Muscle of arm (tissue), 12 donors: ENCODE results near the gene MTREX. TPM values are rescaled to one million over a fixed set of nuclear protein-coding genes. Genes with fewer than 3 reads are reported as not detected.
A peak's percentile ranks its signal among the peaks of the same experiment; 100 is the strongest.

Source experiments
- DNase-seq: peaks from one replicate; pipeline ENCODE4 v3.0.0-alpha.2; 2013
- polyA plus RNA-seq, 12 donors: library from polyadenylated mRNA; unstranded; fragments of 120-200 nt; gene quantifications; one replicate each; pipeline ENCODE4 v1.2.1, GENCODE V29; 2013; ENCODE audit not compliant: insufficient read length in 12 of 12

Gene MTREX
- polyA plus RNA-seq, 12 donors, result 29.8 to 82.3 (median 70.5) TPM; not detected in 1

DNA sequence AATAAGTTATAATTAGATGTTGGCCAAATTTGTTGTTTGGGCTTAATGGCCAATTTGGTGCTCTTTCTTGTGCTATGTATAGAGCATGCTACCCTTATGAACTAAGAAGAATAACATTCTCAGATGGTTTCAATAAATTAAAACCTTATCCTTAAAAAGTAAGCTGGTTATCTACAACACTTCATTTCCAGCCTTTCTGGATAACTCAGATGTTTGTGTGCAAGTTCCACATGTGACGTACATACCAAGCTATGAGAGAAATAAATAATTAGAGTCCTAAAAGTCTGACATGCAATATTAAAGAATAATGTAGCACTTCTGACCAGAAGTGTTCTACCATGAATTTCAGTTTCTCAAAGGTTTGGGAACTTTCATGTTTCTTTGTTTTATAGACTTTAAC, 11.7 kb downstream of the MTREX start:
- no peak for DNase-seq

DNA sequence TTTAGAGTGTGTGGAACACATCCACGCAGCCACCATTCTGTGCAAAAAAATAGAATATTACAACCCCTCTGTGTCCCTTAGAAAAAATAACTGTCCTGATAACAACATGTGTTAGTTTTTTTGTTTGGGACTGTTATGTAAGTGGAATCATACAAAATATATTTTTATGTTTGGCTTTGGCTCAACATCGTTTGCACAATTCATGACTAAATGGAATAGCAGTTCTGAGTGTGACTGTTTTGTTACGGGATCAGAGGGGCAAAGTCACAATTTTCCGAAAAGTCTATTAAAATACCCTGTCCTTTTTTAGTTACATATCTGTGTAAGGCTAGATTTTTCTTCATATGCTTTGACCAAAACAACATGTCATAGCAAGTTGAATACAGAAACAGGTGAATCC, 12.8 kb downstream of the MTREX start:
- DNase-seq, result no peak

DNA sequence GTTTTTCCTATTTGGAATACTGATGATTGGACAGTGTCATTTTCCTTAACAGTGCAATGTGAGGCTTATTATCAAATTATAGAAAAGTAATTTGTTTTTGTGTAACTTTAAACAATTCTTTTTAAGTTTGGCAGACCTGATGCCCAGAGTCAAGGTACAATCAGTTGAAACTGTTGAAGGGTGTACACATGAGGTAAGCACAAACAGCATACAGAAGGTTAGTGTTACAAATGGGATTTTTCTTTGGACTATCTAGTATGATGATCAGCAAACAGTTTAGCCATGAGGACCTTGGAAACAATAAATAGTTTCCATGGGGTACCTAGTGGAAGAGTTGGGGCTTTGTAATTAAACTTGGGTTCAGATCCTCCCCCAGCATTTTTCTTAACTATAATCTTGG, 16.2 kb downstream of the MTREX start:
- no peak for DNase-seq

DNA sequence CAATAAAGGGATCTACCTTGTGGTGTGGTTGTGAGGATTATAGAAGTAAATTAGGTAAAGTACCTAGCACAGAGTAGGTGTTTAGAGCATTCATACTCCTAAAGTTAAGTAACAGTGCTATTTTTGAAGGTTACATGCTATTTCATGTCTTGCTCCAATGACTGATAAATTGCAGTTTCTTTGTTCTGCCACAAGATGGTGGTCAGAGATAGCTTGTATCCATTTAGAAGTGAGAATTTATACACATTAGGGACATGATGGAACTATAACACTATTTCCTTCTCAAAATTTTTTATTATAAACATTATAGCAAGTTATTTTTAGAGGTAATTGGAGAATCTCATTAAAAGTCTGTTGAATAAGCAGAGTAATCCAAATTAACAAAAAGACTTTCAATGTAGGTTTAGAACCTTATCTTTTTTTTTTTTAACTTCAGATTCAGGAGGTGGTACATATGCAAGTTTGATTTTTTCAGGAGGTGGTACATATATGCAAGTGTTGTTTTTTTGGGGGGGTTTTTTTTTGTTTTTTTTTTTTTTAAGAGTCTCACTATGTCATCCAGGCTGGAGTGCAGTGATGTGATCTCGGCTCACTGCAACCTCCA, 17.1 kb downstream of the MTREX start:
- DNase-seq, result peak; percentile 33

DNA sequence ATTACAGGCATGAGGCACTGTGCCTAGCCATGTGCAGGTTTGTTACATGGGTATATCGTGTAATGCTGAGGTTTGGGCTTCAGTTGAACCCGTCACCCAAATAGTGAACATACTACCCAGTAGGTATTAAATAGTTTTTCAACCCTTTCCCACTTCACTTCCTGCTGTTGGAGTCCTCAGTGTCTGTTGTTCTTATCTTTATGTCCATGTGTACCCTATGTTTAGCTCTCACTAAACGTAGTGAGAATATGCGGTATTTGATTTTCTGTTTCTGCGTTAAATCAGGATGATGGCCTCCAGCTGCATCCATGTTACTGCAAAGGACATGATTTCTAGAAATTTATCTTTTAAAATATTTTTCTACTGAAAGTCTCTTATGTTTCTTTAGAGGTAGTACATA, 17.8 kb downstream of the MTREX start:
- no peak for DNase-seq

DNA sequence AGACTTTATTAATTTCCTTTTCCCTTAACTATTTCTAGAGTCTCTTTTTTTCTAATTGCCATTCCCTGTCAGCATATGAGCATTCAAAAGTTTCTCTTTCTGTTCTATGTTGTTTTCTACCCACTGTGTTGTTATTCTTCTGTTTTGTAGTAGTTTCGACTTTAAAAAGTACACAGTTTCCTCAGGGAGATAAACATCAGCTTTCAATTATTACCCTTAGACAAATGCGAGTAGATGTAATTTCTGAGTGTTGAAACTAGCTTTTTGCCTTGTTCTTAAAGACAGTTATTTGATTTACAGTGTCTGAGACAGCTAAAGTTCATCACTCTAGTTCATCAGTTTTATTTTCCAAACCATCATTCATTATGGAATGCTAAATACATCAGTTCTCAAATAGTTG, 19.5 kb downstream of the MTREX start:
- DNase-seq, result no peak

DNA sequence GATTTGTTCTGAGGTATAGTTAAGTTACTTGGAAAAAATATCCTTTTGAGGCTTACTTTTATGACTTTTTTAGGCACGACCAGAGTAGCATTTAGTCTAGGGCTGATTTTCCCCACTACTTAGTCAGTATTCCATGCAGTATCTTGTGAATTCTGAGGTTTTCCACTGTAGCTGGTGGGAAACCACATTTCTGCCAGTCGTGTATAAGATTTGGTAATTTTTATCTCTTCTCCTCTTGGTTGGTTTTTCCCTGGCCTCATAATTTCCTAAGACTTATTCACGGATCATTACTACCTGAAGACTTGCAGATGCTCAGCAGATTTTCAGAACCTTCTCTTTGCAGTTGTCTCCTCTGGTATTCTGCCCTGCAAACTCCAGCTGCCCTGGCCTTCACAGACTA, 23.5 kb downstream of the MTREX start:
- DNase-seq, result no peak

DNA sequence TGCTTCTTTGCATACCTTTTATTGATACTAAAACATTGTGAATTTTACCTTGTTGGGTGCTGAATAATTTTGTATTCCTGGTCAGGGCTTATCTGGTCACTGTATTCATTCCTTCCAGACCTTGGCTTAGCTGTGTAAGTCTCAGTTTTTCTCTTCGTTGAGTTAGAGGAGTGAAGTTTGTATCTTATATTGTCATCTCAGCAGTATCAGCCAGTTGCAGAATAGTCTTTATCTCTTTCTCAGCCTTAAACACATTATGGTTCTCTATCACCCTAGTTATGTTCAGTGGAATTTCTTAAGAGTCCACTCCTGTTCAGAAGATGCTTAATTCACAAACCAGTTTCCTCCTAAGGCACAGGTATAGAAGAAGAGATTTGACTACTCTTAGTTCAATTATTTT, 25.2 kb downstream of the MTREX start:
- no peak for DNase-seq

DNA sequence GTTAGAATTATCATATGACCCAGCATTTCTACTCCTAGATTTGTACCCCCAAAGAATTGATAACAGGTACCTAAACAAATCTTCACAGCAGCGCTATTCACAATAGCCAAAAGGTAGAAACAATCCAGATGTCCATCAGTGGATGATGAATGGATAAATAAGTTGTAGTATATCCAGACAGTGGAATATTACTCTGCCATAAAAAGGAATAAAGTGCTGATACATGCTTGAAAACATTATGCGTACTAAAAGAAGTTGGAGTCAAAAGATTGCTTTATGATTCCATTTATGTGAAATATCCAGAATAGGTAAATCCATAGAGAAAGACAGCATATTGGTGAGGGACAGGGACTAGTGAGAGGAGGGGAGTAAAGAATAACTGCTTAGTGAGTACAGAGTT, 26.0 kb downstream of the MTREX start:
- no peak for DNase-seq

DNA sequence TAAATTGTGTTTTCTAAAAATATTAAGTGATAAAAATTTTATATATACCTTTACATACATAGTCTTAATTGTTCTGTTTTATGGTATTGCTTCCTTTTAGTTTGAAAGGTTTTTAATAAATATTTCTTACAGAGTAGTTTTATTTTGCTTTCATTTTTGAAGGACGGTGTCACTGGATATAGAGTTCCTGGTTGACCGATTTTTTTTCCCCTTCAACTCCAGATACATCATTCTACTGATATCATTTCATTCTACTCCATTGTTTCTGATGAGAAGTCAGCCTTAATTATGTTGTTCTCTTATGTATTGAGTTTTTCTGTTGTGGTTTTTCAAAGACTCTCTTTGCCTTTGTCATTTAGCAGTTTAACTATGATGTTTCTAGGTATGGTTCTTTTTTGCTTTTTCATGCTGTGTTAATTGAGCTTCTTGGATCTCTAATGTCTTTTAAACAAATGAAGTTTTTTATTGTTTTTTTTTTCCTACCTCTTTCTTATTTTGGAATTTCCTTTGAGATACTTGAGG, 30.4 kb downstream of the MTREX start:
- no peak for DNase-seq

DNA sequence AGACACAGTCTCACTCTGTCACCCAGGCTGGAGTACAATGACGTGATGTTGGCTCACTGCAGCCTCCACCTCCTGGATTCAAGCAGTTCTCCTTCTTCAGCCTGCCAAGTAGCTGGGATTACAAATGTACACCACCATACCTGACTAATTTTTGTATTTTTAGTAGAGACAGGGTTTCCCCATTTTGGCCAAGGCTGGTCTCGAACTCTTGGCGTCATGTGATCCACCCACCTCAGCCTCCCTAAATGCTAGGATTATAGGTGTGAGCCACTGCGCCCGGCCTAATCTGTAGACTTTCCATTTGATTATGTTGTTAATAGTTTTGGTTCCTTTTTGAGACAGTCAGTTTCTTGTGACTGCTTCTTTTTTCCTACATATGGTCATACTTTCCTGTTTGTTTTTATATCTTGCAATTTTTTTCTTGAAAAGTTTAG, 31.0 kb downstream of the MTREX start:
- no peak for DNase-seq

DNA sequence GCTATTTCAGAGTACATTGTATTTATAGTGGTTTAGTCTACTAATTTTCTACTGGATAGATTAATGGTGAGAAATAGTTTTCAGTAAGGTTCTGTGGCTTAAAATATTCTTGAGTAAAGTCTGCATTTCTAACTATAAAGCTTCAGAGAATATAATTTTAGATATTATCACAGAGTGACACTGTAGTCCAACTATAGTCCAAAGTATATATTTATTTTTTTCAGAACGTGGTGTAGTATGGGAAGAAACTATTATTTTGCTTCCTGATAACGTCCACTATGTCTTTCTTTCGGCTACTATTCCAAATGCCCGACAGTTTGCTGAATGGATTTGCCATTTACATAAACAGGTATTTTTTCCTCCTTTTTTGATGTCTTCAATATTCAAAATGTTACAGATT, 35.3 kb downstream of the MTREX start:
- no peak for DNase-seq

DNA sequence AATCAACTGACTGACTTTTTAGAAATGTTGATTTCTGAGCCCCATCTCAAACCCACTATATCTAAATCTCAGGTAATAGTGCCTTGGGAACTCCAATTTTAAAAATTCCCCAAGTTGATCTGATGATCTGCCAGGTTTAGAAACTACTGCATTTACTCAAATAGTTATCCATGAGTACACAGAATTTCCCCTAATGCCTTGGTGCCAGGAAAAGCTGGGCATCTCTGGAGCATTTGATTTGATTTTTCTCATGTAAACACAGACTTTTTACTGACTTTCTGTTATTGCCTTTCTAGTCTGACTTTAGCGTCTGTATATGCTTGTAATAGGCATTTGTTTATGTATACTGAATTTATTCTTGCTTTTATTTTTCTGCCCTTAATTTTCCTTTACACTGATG, 35.8 kb downstream of the MTREX start:
- DNase-seq, result no peak

DNA sequence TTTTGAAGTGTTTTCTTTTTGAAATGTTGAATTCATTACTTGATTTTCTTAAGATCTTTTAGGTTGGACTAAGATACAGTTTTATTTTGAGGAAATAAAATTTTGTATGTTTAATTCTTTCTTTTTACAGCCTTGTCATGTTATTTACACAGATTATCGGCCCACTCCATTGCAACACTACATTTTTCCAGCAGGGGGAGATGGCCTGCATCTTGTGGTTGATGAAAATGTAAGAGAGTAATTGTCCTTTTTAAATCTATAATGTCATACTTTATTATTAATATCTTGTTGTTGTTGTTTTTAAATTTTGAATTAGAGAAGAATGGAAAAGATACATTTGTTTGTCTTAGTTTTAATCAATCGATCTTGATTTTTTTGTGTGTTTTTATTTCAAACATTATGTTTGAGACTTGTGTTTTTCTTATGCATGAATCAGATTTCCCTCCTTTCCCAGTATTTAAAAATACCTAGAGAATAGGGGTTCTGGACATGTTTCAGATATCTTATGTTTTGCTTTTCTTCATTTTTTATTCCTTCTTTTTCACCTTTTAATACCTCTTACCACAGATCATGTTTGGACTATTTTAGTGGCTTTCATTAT, 36.7 kb downstream of the MTREX start:
- peak; percentile 63 for DNase-seq

DNA sequence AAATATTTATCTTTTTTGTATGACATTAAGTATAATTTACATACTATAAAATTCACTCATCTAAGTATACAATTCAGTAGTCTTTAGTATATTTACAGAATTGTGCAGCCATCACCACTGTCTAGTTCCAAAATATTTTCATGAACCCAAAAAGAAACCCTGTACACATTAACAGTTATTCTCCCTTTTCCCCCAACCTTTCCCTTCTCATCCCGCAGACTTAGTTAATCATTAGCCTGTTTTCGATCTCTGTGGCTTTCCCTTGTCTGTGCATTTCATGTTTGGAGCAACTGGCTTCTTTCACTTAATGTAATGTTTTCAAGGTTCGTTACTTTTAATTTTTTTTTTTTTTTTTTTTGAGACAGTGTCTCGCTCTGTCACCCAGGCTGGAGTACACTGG, 37.5 kb downstream of the MTREX start:
- DNase-seq, result no peak

DNA sequence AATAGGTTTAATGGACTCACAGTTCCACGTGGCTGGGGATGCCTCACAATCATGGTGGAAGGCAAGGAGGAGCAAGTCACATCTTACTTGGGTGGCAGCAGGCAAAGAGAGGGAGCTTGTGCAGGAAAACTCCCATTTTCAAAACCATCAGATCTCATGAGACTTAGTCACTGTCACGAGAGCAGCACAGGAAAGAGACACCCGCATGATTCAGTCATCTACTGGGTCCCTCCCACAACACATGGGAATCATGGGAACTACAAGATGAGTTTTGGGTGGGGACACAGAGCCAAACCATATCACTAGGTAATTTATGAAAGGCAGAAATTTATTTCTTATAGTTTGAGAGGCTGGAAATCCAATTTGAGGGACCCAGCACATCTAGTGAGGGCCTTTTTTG, 40.0 kb downstream of the MTREX start:
- DNase-seq, result no peak

DNA sequence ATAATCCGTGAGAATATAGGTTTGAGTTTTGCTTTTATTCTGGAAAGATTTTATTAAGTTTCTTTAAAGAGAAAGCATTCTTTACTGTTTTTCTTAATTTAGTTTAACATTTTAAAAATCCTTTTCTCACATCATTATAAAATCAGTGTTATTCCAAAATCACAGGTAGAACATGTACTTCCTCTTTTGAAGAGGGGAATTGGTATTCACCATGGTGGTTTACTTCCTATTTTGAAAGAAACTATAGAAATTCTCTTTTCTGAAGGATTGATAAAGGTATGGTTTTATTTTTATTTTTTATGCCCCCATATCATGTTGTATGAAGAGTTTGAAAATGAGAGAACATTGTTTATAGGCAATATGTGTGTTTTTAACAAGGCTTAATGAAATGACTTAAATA, 43.0 kb downstream of the MTREX start:
- no peak for DNase-seq

DNA sequence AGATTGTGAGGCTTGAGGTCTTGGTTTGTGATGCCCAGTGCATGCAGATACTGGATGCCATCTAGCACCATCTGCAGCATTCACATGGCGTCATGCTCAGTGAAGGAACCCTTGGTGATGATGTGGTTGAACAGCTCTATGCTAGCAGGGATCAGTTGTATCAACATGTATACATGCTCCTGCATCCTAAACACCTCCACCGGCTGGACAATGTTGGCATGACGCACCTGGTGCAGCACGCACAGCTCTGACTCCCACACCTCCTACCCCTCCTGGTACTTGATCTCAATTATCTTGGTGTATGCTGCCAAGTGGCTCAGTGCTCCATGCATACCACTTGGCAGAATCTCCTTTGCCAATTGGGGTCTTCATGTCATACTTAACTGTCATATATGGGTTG, 49.1 kb downstream of the MTREX start:
- DNase-seq, result no peak

DNA sequence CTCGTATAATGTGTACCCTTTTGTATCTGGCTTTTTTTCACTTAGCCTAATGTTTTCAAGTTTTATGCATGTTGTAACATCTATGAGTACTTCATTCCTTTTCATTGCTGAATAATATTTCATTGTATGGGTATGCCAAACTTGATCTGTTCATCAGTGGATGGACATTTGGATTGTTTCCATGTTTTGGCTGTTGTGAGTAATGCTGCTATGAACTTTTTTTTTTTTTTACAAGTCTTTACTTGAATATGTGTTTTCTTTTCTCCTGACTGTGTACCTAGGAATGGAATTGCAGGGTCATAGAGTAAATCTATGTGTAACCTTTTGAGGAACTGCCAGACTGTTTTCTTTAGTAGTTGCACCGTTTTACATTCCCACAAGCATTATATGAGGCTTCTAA, 52.4 kb downstream of the MTREX start:
- no peak for DNase-seq

DNA sequence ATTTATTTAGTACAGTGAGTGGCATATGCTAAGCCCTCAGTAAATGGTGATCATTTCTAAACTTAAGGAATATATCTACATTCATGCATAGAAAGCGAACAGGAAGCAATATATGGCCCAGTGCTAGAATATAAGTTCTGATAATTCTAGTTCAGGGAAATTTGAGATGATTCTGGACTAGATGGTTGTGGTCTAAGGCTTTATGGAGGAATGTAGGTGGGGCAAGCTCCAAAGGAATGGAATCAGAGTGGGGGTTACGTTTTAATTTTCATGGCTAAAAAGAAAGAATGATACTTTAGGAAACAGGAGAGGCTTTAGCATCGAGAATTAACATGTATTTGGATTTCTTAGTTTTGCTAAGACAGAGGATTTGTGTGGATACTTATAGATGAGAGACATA, 56.1 kb downstream of the MTREX start:
- no peak for DNase-seq

DNA sequence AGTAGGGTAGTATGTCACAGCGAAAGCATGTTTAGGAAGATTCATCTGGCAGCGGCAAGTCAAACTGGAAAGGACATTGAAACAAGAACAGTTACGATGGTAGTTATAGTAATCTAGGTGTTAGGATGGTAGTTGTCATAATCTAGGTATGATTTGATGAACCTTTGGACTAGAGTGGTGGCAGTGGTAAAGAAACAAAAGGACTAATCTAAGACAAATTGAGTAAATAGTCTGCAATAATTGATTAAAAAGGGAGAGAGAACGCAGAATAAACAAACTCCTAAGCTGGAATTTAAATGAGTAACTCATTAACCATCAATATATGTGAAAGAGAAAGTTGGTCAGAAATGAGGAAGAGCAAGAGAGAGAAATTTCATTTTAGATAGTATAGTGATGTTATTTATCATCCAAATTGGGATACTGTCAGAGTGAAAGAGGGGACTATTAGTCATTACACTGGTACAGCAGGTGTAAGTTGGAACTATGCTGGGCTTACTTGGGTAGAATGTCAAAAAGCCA, 56.8 kb downstream of the MTREX start:
- DNase-seq, result no peak

DNA sequence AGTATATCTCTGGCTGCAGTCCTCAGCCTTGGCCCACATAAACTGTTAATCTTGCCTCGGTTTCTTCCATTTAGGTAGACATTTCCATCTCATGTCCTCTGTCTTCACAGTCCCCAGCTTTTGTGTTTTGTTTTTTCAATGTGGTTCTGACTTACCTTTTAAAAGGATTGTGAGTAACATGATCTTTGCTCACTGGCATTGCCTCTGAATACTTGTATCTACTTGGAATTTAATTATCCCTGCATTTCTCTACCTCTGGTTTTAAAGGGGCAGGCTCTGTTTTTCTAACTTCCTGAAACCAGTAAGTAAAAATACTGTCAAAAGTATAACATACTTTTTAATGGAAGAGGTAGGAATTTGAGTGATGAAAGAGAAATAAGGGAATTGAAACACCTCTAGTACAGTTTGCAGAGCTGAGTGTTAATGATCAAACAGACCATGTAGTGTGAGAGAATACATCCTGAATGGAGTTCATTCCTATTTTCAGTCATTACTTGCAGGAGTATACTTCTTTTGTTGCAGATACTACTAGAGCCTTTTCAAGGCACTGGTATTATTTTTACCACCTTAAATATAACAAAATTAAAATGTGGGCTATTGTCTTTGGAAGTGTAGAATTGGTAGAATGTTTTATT, 62.6 kb downstream of the MTREX start:
- DNase-seq, result no peak

DNA sequence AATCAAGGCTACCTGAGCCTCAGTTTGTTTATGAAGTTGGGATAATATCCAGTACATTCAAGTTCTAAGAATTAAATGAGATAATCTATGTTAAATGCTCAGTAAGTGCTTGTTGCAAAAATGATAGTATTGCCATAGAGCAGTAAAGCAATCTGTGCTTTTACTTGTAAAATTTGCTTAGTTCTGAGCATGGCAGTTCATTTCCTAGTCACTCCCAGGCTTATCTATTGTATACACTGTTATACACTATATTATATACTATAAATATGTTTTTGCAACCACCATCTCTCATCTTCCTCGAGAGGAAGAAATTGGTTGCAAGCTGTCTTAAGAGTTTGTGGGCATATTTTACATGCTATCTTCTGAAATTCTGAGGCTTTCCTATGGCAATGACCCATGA, 63.4 kb downstream of the MTREX start:
- no peak for DNase-seq
